HT-29 (cell line): ENCODE data around the gene TRPC4. TPM values are rescaled to one million over a fixed set of nuclear protein-coding genes. Genes with fewer than 3 reads are reported as not detected.
A peak's percentile ranks its signal among the peaks of the same experiment; 100 is the strongest.
"Not testable (repeated sequence)": the region's sequence is repeated elsewhere in the genome, so short reads cannot be mapped to it uniquely, and the experiment has no call there.

ENCODE experiments used
- DNase-seq: peaks from one replicate; pipeline ENCODE4 v3.0.0-alpha.2; 2015; ENCODE audit warnings: low spot score
- total RNA-seq: library from RNA; depleted of rRNA; stranded (reverse); fragments of >200 nt; shearing (Covaris generic); gene quantifications from 2 replicates; pipeline ENCODE4 v1.2.3, GENCODE V29; 2014

The TRPC4 gene
- total RNA-seq, 1 experiment from 2014 or later = not detected

DNA sequence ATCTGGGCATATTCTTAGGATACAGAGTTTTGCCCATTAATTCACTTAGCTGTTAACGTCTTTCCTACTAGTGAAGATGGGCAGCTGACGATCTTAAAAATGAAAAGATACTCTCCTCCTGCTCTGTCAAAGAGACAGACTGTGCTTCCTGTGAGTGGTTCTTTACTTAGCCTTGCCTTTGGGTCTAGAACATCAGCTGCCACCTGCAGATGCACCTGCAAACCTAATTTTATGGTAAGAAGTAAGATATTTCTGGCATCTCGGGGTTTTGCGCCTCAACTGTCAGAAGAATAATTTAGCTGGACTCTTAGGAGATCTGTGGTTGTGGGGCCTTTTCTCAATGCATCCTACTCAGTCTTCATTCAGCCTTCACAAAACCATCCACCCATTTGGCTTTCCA, 36.2 kb downstream of the TRPC4 start:
- DNase-seq = no peak

DNA sequence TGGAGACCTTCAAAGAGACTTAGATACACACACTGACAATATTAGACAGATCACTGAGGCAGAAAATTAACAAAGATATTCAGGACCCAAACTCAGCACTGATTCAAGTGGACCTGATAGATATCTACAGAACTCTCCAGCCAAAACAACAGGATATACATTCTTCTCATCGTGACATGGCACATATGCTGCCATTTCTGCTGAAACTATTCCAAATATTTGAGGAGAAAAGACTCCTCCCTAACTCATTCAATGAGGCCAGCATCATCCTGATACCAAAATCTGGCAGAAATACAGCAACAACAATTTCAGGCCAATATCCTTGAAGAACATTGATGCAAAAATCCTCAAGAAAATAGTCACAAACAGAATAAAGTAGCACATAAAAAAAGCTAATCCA, 53.3 kb downstream of the TRPC4 start:
- DNase-seq = no peak

DNA sequence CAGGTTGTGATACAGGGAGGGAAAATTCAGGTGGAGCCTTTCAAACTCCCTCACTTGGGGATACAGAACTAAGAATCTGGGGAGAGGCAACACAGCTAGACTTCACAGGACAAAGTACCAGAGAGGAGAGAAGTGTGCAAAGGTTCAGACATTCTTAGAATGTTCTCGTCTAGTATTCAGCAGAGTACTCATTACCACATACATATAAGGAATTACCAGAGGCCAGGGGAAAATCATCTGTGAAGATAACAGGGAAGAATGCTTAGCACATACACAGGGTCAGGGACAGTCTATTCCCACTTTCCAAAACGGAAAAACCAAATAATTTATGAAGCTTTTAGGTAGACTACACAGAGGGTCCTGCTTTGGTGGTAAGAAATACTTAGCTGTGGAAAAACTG, 58.1 kb downstream of the TRPC4 start:
- DNase-seq = no peak

DNA sequence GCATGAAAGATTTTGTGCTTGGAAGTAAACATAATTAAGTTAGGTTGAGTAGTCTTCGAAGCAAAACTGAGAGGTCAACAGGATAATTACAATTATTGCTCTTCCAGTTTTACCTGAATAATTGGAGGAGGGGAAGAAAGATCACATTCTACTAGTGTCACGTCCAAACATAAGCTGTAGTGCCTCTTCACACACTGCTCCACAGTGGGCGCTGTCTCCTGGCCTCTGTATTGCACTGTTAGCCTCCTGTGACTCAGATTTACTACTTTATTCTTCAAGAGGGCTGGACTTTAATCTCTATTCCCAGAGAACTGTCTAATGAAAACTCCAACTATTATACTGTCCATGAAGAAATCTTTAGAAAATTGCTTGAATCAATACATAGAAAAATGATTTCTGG, 62.9 kb downstream of the TRPC4 start:
- peak; percentile 44 for DNase-seq

GRCh38 chr13:37797631-37798030, 71.9 kb downstream of the TRPC4 start:
- DNase-seq = no peak

- DNase-seq = not testable (repeated sequence)
Measured at GRCh38 chr13:37796795-37797194, 72.8 kb downstream of the TRPC4 start.

DNA sequence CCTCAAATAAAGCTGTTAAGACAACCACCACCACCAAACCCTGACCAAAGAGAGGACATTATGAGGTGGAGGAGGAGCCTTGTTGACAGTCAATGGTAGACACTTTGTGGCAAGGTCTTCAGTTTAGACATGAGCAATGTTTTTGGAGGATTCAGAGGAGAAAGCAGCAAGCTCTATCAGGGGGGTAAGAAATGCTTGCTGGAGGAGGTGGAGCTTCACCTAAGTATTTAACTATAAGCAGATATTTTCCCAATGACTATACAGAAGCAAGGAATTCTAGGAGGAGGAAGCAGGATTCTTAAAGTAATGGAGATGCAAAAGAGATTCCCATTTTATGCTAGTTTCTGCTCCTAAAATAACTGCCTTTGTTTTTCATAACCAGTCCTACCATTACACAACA, 74.2 kb downstream of the TRPC4 start:
- no peak for DNase-seq

DNA sequence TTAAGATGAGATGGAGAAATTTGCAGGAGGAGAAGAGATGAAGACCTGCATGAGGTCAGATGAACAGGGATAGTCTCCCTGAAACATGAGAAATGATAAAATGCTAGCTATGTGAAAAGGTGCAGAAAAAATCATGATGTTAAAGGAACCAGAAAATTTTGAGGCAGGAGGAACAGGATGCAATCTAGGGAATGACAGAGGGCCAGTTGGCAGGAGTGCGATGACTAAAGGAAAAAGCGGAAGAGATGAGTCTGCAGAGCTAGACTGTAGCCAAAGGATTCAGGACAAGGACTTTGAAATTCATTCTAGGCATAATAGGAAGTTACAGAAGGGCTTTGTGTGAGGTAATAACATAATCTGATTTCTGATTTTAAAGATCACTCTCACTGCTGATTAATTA, 77.9 kb downstream of the TRPC4 start:
- no peak for DNase-seq

- DNase-seq = no peak
Measured at GRCh38 chr13:37788346-37788745, 81.2 kb downstream of the TRPC4 start.

DNA sequence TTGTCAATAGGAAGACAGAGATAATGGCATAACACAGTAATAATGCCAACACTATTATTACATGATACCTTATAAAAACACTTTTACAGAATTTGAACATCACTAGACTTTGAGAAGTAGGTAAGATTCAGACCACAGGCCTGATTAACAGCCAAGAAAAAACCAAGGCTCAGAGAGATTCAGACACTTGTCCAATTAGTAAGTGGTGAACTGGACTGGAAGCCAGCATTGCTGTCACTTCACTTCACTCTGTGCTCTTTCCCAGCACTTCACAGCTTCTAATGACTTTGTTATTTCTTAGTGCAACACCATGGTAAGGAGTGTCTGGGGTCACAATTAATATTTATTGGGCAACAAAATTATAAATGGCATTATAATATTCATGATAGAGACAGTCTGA, 91.9 kb downstream of the TRPC4 start:
- no peak for DNase-seq

GRCh38 chr13:37775871-37776270, 93.7 kb downstream of the TRPC4 start:
- no peak for DNase-seq

DNA sequence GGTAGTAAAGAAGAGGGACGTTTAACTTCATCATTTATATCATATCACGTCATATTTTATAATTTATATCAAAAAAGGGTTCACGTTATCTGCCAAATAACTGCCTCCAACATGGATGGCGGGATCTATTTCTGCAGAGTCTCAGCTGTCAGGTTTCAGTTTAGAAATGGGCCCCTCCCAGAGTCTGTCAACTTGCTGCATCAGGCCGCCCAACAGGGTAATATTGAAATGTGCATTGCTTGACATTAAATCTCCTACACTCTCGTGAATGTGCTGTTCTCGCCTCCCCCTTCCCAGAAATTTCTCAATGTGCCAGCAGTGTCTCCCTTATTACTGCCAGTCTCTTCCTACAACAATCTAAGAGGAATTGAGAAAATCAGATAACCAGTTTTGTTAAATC, 96.9 kb downstream of the TRPC4 start:
- no peak for DNase-seq

DNA sequence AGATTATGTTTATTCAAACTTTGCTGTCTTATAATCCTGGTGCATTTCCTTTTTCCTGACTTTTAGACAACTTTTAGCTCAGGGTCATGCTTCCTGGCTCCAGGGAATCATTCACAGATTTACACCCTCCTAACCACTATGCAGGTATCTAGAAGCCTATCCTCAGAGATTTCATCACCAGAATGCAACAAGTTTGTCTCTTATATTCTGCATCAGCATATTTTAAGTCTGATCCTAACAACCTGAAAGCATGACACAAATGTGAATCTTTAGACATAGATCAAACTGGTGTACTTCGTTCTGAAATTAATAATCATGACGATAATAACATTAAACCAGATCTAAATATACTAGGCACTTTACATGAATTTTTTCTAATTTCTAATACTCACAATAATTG, 100.0 kb downstream of the TRPC4 start:
- DNase-seq = no peak

- DNase-seq = peak; percentile 32
Measured at GRCh38 chr13:37769078-37769477, 100.5 kb downstream of the TRPC4 start.

- DNase-seq = no peak
Measured at GRCh38 chr13:37766502-37766901, 103.1 kb downstream of the TRPC4 start.

GRCh38 chr13:37755349-37755748, 114.2 kb downstream of the TRPC4 start:
- no peak for DNase-seq

DNA sequence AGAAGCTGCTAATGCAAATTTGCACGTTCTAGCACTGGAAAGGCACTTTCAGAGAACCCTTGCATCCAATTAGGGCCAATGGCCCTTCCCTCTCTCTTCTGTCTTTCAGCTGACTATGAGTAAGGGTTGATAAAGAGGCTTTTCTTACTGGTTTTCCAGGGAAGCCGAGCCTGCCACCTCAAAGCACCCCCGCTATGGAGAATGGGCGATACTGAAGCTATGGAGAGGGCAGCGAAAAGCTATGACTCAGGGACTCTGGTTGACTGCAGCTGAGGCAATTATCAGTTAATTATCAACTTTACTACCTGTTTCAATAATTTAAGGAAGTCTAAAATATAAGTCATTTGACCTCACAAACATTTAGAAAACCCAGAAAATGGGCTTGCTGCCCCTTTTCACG, 115.8 kb downstream of the TRPC4 start:
- DNase-seq = peak; percentile 55

DNA sequence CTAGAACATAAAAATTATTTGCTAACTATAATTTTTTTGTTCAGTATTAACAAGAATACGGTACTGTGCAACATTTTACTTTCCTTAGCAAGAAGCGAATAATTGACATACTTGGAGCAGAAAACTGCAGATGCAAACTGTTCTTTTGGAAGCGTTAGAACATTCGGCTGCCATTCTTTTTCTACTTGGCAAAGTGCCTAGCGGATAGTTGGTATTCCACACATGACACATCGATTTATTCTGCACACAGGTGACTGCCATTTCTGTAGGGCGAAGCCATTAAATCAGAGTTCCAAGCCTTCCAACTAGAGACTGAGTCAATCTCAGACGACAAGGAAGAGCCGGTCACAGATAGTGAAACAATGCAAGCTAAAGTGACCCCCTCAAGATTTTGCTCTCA, 117.4 kb downstream of the TRPC4 start:
- peak; percentile 29 for DNase-seq

- no peak for DNase-seq
Measured at GRCh38 chr13:37751025-37751424, 118.5 kb downstream of the TRPC4 start.

DNA sequence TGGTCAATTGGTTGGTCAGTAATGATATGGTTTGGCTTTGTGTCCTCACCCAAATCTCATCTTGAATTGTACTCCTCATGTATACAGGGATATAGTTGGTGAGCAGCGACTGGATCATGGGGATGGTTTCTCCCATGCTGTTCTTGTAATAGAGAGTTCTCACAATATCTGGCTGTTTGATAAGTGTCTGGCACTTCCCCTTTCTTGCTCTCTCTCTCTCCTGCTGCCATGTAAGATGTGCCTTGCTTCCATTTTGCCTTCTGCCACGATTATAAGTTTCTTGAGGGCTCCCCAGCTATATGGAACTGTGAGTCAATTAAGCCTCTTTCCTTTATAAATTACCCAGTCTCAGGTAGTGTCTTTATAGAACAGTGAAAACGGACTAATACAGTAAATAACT, 120.7 kb downstream of the TRPC4 start:
- no peak for DNase-seq

DNA sequence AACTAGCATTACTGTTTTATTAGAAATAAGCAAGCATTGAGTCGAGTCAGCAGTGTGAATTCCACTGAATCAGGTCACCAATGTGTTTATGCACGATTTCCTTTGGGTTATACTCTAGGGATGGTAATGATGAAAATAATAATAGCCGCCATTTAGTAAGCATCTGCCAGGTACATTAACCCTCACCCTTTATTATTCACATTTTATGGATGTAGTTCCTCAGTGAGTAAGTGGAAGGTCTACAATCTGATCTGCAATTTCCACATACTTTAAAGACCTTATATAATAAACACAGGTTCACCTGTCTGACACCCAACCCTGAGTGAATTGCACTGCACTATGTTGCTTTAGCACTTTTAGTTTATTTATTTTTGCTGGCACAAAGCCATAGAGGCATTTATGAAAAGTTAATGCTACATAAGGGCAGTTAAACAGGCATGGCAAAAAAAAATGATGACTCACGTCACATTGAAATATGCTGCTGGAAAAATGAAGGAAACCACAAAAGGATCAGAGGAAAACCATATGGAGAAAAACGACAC, 122.4 kb downstream of the TRPC4 start:
- peak; percentile 84 for DNase-seq

DNA sequence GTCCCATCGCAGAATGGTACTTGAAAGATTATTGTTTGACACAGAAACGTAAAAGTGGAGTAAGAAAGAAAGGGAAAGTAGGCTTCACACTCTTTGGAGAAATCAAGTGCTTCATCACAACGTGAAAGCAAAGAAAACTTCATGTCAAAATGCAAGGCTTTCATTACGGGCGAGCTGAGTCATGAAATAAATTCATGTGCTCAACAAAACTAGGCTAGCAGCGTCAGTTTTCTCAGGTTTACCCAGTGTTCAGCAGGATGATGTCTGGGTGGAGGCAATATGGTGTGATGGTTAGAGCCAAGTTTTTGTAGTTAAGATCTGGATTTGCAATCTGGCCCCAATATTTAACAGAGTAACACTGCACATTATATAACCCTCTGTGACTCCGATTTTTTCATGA, 128.0 kb downstream of the TRPC4 start:
- no peak for DNase-seq

GRCh38 chr13:37736045-37736444, 133.5 kb downstream of the TRPC4 start:
- DNase-seq = no peak

- no peak for DNase-seq
Measured at GRCh38 chr13:37735293-37735692, 134.3 kb downstream of the TRPC4 start.
